SK-N-SH (cell line): ENCODE measurements around the gene CTAGE4. TPM values are rescaled to one million over a fixed set of nuclear protein-coding genes. Genes with fewer than 3 reads are reported as not detected.
"Not testable (repeated sequence)": the region's sequence is repeated elsewhere in the genome, so short reads cannot be mapped to it uniquely, and the experiment has no call there.

Source experiments
- CTCF ChIA-PET: fragments of 300-600, 350-600 bp; formaldehyde crosslinking; extraction: SDS; loops from one replicate; lab custom pipeline; 2021; lab: Yijun Ruan, JAX
- POLR2A ChIA-PET: fragments of 350-600 bp; sonication (Branson Sonifier 250); formaldehyde crosslinking; extraction: SDS; loops from one replicate; lab custom pipeline; 2020; ENCODE audit warnings: antibody characterized with exemption, inconsistent platforms; lab: Yijun Ruan, JAX
- DNase-seq: peaks from one replicate; pipeline ENCODE4 v3.0.0; 2012
- H2AFZ ChIP-seq: fragments of 200-600 bp; sonication (generic); 2 replicates; pipeline ENCODE4 v1.8.1; 2016; ENCODE audit warnings: antibody characterized with exemption, mild to moderate bottlenecking, low read depth
- H3F3A ChIP-seq: fragments of 200-600 bp; sonication (generic); replicated peaks from 2 replicates; pipeline ENCODE3; 2016; ENCODE audit warnings: antibody characterized with exemption, mild to moderate bottlenecking; ENCODE audit not compliant: insufficient read depth
- H3K27ac ChIP-seq, 2 experiments: fragments of 200-500 bp in 1 of 2; fragments of 200-600 bp in 1 of 2; sonication (Bioruptor generic) in 1 of 2; sonication (generic), shearing (Covaris generic) in 1 of 2; 2 replicates each; pipeline versions ENCODE4 v1.5.1 to v1.6.1; 2014 to 2016; ENCODE audit warnings: low read depth in 2 of 2, inconsistent platforms in 1 of 2, low read length in 1 of 2, mild to moderate bottlenecking in 1 of 2, mixed read lengths in 1 of 2
- H3K27me3 ChIP-seq: fragments of 200-600 bp; sonication (generic), shearing (Covaris generic); 2 replicates; pipeline ENCODE4 v1.6.1; 2016; ENCODE audit warnings: mixed run types; ENCODE audit not compliant: insufficient read depth
- H3K36me3 ChIP-seq, 2 experiments: fragments of 200-500 bp in 1 of 2; fragments of 200-600 bp in 1 of 2; sonication (Bioruptor generic) in 1 of 2; sonication (generic) in 1 of 2; replicated peaks in 1 of 2; 2 replicates each; pipeline versions ENCODE3 to v1.5.1; 2014 to 2016; ENCODE audit warnings: low read length in 1 of 2, mild to moderate bottlenecking in 1 of 2; ENCODE audit not compliant: insufficient read depth in 2 of 2, control insufficient read depth in 1 of 2
- H3K4me1 ChIP-seq, 2 experiments: fragments of 200-500 bp in 1 of 2; fragments of 200-600 bp in 1 of 2; sonication (Bioruptor generic) in 1 of 2; sonication (generic), shearing (Covaris generic) in 1 of 2; 2 replicates each; pipeline versions ENCODE4 v1.5.1 to v1.6.1; 2014 to 2016; ENCODE audit warnings: low read depth in 1 of 2, low read length in 1 of 2, mixed run types in 1 of 2; ENCODE audit not compliant: insufficient read depth in 2 of 2, control insufficient read depth in 1 of 2
- H3K4me2 ChIP-seq: fragments of 200-600 bp; sonication (generic), shearing (Covaris generic); 2 replicates; pipeline ENCODE4 v1.6.1; 2017; ENCODE audit warnings: mixed run types
- H3K4me3 ChIP-seq, 2 experiments: fragments of 200-500 bp in 1 of 2; fragments of 200-600 bp in 1 of 2; sonication (Bioruptor generic) in 1 of 2; sonication (generic), shearing (Covaris generic) in 1 of 2; 2 replicates each; pipeline versions ENCODE4 v1.5.1 to v1.8.1; 2014 to 2016; ENCODE audit warnings: low read depth in 2 of 2, inconsistent platforms in 1 of 2, low read length in 1 of 2, mild to moderate bottlenecking in 1 of 2, mixed read lengths in 1 of 2, moderate library complexity in 1 of 2
- H3K79me2 ChIP-seq: fragments of 200-600 bp; sonication (generic); 2 replicates; pipeline ENCODE4 v1.8.1; 2017; ENCODE audit warnings: mild to moderate bottlenecking; ENCODE audit not compliant: insufficient read depth
- H3K9ac ChIP-seq: fragments of 200-600 bp; sonication (generic); 2 replicates; pipeline ENCODE4 v1.6.1; 2017; ENCODE audit warnings: mixed run types
- H3K9me2 ChIP-seq: fragments of 200-600 bp; sonication (generic); 2 replicates; pipeline ENCODE4 v1.6.1; 2017; ENCODE audit warnings: mixed run types
- H3K9me3 ChIP-seq: fragments of 200-600 bp; sonication (generic); 2 replicates; pipeline ENCODE4 v1.6.1; 2017; ENCODE audit warnings: mixed run types, mild to moderate bottlenecking, moderate library complexity
- H4K20me1 ChIP-seq: fragments of 200-600 bp; sonication (generic); 2 replicates; pipeline ENCODE4 v1.6.1; 2017; ENCODE audit warnings: mild to moderate bottlenecking, mixed run types; ENCODE audit not compliant: insufficient read depth
- FOSL2 ChIP-seq: IDR thresholded peaks from 2 replicates; pipeline ENCODE4 v1.4.0; 2012; ENCODE audit warnings: low read depth, mild to moderate bottlenecking, moderate library complexity, borderline replicate concordance
- FOXJ3 ChIP-seq: sonication (generic); formaldehyde crosslinking; IDR thresholded peaks from 2 replicates; pipeline ENCODE4 v1.5.1; 2020; ENCODE audit warnings: mild to moderate bottlenecking, missing genetic modification reagents
- FOXM1 ChIP-seq: IDR thresholded peaks from 2 replicates; pipeline ENCODE4 v1.4.0; 2012; ENCODE audit warnings: low read depth, mild to moderate bottlenecking
- JUND ChIP-seq: IDR thresholded peaks from 2 replicates; pipeline ENCODE4 v1.4.0; 2012
- MEF2A ChIP-seq: IDR thresholded peaks from 2 replicates; pipeline ENCODE4 v1.4.0; 2012; ENCODE audit warnings: low read depth, borderline replicate concordance
- NFIC ChIP-seq: IDR thresholded peaks from 2 replicates; pipeline ENCODE4 v1.4.0; 2012; ENCODE audit warnings: borderline replicate concordance
- NRF1 ChIP-seq: IDR thresholded peaks from 2 replicates; pipeline ENCODE4 v1.6.1; 2012; ENCODE audit warnings: low read depth, mild to moderate bottlenecking, low read length
- RXRA ChIP-seq: IDR thresholded peaks from 2 replicates; pipeline ENCODE4 v1.4.0; 2012; ENCODE audit warnings: low read depth, mild to moderate bottlenecking, borderline replicate concordance
- YY1 ChIP-seq: IDR thresholded peaks from 2 replicates; pipeline ENCODE4 v1.4.0; 2012; ENCODE audit warnings: low read depth, mild to moderate bottlenecking
- WGBS: methylation state at CpG from one replicate; pipeline ENCODE4 v1.1.6; 2017; ENCODE audit warnings: low lambda C conversion rate; 5-methylcytosine and 5-hydroxymethylcytosine counted together
- polyA plus RNA-seq, 3 experiments: library from polyadenylated mRNA; depleted of rRNA; stranded (reverse); fragments of >200 nt; gene quantifications; 2 replicates each; pipeline ENCODE4 v1.2.3, GENCODE V29; 2012
- TF ChIP-seq, protein P1 (sequence below): IDR thresholded peaks from 2 replicates; pipeline ENCODE4 v1.4.0; 2012; ENCODE audit warnings: low read depth, borderline replicate concordance

CTAGE4 gene
- polyA plus RNA-seq, 1 of the 3 experiments (the other 2 are of a cell fraction): not detected

DNA sequence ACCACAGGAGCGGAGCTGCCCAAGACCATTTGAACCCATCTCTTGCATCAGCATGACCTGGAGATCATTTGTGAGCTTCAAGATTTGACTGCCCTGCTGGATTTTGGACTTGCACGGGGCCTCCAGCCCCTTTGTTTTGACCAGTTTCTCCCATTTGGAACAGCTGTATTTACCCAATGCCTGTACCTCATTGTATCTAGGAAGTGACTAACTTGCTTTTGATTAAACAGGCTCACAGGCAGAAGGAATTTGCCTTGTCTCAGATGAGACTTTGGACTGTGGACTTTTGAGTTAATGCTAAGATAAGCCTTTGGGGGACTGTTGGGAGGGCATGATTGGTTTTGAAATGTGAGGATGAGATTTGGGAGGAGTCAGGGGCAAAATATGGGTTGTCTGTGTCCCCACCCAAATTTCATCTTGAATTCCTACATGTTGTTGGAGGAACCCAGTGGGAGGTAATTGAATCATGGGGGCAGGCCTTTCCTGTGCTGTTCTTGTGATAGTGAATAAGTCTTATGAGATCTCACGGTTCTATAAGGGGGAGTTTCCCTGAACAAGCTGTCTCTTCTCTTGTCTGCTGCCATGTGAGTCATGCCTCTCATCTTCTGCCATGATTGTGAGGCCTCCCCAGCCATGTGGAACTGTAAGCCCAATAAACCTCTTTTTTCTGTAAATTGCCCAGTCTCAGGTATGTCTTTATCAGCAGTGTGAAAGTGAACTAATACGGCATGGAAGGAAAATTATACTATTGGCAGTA lies 11.5 kb upstream of the CTAGE4 start:
- H3K27me3 ChIP-seq, H3K9ac ChIP-seq, H3F3A ChIP-seq, H2AFZ ChIP-seq, POLR2A ChIA-PET, H3K36me3 ChIP-seq, H3K9me3 ChIP-seq, H3K79me2 ChIP-seq, CTCF ChIA-PET, H4K20me1 ChIP-seq, H3K4me2 ChIP-seq, H3K27ac ChIP-seq, H3K9me2 ChIP-seq, H3K4me3 ChIP-seq, H3K4me1 ChIP-seq, DNase-seq: not testable (repeated sequence)
- WGBS: 2% methylated on average over 3 of the region's 4 CpGs

DNA sequence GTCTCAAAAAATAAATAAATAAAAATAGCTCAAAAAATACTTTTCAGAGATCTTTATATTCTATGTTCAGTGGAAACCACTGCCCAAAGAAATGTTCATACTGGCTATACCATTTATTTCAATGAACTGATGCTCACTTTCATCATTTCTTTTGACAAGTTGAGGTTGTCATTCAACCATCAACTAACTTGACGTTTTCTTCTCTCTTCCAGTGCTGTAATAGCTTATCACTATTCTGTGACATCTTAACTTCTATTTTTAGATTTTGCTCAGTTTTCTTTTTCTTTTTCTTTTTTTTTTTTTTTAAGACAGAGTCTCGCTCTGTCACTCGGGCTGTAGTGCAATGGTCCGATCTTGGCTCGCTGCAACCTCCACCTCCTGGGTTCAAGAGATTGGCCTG lies 8.7 kb upstream of the CTAGE4 start:
- H2AFZ ChIP-seq: no peak overlapping the region
- TF ChIP-seq NRF1 (no peak), YY1 (no peak), JUND (no peak), MEF2A (no peak), FOXJ3 (no peak), NFIC (no peak), RXRA (no peak), FOXM1 (no peak), FOSL2 (no peak)
- TF ChIP-seq, protein P1, sequence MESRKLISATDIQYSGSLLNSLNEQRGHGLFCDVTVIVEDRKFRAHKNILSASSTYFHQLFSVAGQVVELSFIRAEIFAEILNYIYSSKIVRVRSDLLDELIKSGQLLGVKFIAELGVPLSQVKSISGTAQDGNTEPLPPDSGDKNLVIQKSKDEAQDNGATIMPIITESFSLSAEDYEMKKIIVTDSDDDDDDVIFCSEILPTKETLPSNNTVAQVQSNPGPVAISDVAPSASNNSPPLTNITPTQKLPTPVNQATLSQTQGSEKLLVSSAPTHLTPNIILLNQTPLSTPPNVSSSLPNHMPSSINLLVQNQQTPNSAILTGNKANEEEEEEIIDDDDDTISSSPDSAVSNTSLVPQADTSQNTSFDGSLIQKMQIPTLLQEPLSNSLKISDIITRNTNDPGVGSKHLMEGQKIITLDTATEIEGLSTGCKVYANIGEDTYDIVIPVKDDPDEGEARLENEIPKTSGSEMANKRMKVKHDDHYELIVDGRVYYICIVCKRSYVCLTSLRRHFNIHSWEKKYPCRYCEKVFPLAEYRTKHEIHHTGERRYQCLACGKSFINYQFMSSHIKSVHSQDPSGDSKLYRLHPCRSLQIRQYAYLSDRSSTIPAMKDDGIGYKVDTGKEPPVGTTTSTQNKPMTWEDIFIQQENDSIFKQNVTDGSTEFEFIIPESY: no peak
- TF ChIP-seq, all 33 proteins: peak for 0
- Histone ChIP-seq H3K9me2 (no peaks in the 10 kb centered on the region), H3K9ac (no peak overlapping the region), H3K27me3 (no peaks in the 10 kb centered on the region), H3F3A (no peaks in the 10 kb centered on the region), H3K9me3 (no peaks in the 10 kb centered on the region), H3K36me3 (no peaks in the 10 kb centered on the region), H3K79me2 (no peaks in the 10 kb centered on the region), H4K20me1 (no peaks in the 10 kb centered on the region), H3K4me2 (no peak overlapping the region), H3K4me1 (no peaks in the 10 kb centered on the region), H3K27ac (no peak overlapping the region), H3K4me3 (no peak overlapping the region)
- 7% methylated on average over 5 of the region's 5 CpGs for WGBS
- ChIA-PET CTCF (interaction anchor here (1.0 to 2.8 kb wide), 2 partner anchors 47 to 217 kb away, joined by 4 to 9 read pairs; no protein-coding TSS in a partner anchor), POLR2A (no interaction called here)
- DNase-seq: no peak
